H9 (cell line): Measurements from ENCODE around the gene ACOT7. TPM values are rescaled to one million over a fixed set of nuclear protein-coding genes. Genes with fewer than 3 reads are reported as not detected.
A peak's percentile ranks its signal among the peaks of the same experiment; 100 is the strongest.

ENCODE experiments used
- DNase-seq: peaks from one replicate; pipeline ENCODE4 v3.0.0-alpha.2; 2017
- H2AFZ ChIP-seq: one replicate; pipeline ENCODE4 v1.6.1; 2013; ENCODE audit warnings: mild to moderate bottlenecking, low read length, control low read depth, moderate library complexity
- H2AK5ac ChIP-seq: 2 replicates; pipeline ENCODE4 v1.6.1; 2013; ENCODE audit warnings: low read length, control low read depth, mixed read lengths; ENCODE audit not compliant: insufficient read length
- H2BK120ac ChIP-seq: one replicate; pipeline ENCODE4 v1.6.1; 2013; ENCODE audit warnings: low read depth, mild to moderate bottlenecking, low read length, control low read depth, inconsistent platforms; ENCODE audit not compliant: poor library complexity, severe bottlenecking
- H2BK12ac ChIP-seq: 2 replicates; pipeline ENCODE4 v1.6.1; 2013; ENCODE audit warnings: low read length, control low read depth, mixed read lengths, low read depth; ENCODE audit not compliant: insufficient read length
- H2BK15ac ChIP-seq: 2 replicates; pipeline ENCODE4 v1.6.1; 2013; ENCODE audit warnings: low read depth, low read length, control low read depth
- H2BK20ac ChIP-seq: one replicate; pipeline ENCODE4 v1.6.1; 2013; ENCODE audit warnings: low read depth, mild to moderate bottlenecking, low read length, control low read depth, inconsistent platforms; ENCODE audit not compliant: poor library complexity, severe bottlenecking
- H2BK5ac ChIP-seq: 2 replicates; pipeline ENCODE4 v1.6.1; 2013; ENCODE audit warnings: low read length, control low read depth, mixed read lengths; ENCODE audit not compliant: insufficient read length
- H3K14ac ChIP-seq: 2 replicates; pipeline ENCODE4 v1.6.1; 2013; ENCODE audit warnings: low read length, control low read depth; ENCODE audit not compliant: insufficient read depth
- H3K18ac ChIP-seq: 2 replicates; pipeline ENCODE4 v1.6.1; 2013; ENCODE audit warnings: low read depth, mild to moderate bottlenecking, mixed read lengths, low read length, control low read depth; ENCODE audit not compliant: insufficient read length
- H3K23ac ChIP-seq: 2 replicates; pipeline ENCODE4 v1.6.1; 2013; ENCODE audit warnings: low read length, control low read depth, mixed read lengths, low read depth; ENCODE audit not compliant: insufficient read length
- H3K23me2 ChIP-seq: 2 replicates; pipeline ENCODE4 v1.6.1; 2013; ENCODE audit warnings: low read depth, mild to moderate bottlenecking, mixed read lengths, low read length, control low read depth; ENCODE audit not compliant: insufficient read length, poor library complexity, severe bottlenecking
- H3K27ac ChIP-seq: 2 replicates; pipeline ENCODE4 v1.5.1; 2013; ENCODE audit warnings: low read length, control low read depth, mixed read lengths, low read depth; ENCODE audit not compliant: insufficient read length
- H3K27me3 ChIP-seq: 2 replicates; pipeline ENCODE4 v1.6.1; 2013; ENCODE audit warnings: low read length, control low read depth, inconsistent platforms; ENCODE audit not compliant: insufficient read depth
- H3K4ac ChIP-seq: 2 replicates; pipeline ENCODE4 v1.6.1; 2013; ENCODE audit warnings: low read depth, mild to moderate bottlenecking, control low read depth, inconsistent platforms, low read length, moderate library complexity
- H3K4me1 ChIP-seq: 2 replicates; pipeline ENCODE4 v1.6.1; 2013; ENCODE audit warnings: low read length, control low read depth, inconsistent platforms; ENCODE audit not compliant: insufficient read depth
- H3K4me2 ChIP-seq: 2 replicates; pipeline ENCODE4 v1.6.1; 2013; ENCODE audit warnings: low read length, control low read depth, mixed read lengths; ENCODE audit not compliant: insufficient read length, insufficient read depth
- H3K56ac ChIP-seq: 2 replicates; pipeline ENCODE4 v1.6.1; 2013; ENCODE audit warnings: low read depth, mild to moderate bottlenecking, mixed read lengths, low read length, control low read depth; ENCODE audit not compliant: insufficient read length
- H3K79me1 ChIP-seq: 2 replicates; pipeline ENCODE4 v1.6.1; 2013; ENCODE audit warnings: low read depth, mild to moderate bottlenecking, moderate library complexity, low read length, control low read depth, inconsistent platforms; ENCODE audit not compliant: insufficient read depth, poor library complexity, severe bottlenecking
- H3K79me2 ChIP-seq: 2 replicates; pipeline ENCODE4 v1.6.1; 2013; ENCODE audit warnings: low read length, control low read depth, inconsistent platforms; ENCODE audit not compliant: insufficient read depth
- H3K9ac ChIP-seq: 2 replicates; pipeline ENCODE4 v1.6.1; 2013; ENCODE audit warnings: low read length, control low read depth, mixed read lengths; ENCODE audit not compliant: insufficient read length; ENCODE audit errors: extremely low read depth
- H3K9me3 ChIP-seq: one replicate; pipeline ENCODE4 v1.6.1; 2013; ENCODE audit warnings: low read depth, low read length, inconsistent platforms; ENCODE audit not compliant: control insufficient read depth
- H3T11ph ChIP-seq: one replicate; pipeline ENCODE4 v1.6.1; 2013; ENCODE audit warnings: mild to moderate bottlenecking, low read length, control low read depth, inconsistent platforms
- H4K20me1 ChIP-seq: one replicate; pipeline ENCODE4 v1.6.1; 2013; ENCODE audit not compliant: control insufficient read depth, insufficient read length, insufficient read depth
- H4K5ac ChIP-seq: 2 replicates; pipeline ENCODE4 v1.6.1; 2013; ENCODE audit warnings: low read depth, mild to moderate bottlenecking, mixed read lengths, low read length, control low read depth; ENCODE audit not compliant: insufficient read length
- H4K8ac ChIP-seq: replicated peaks from 2 replicates; pipeline ENCODE4 v1.6.1; 2013; ENCODE audit warnings: low read length, control low read depth, mixed read lengths, low read depth; ENCODE audit not compliant: insufficient read length
- H4K91ac ChIP-seq: 2 replicates; pipeline ENCODE4 v1.6.1; 2013; ENCODE audit warnings: low read depth, mild to moderate bottlenecking, moderate library complexity, mixed read lengths, low read length, control low read depth; ENCODE audit not compliant: insufficient read length
- H3K27ac Mint-ChIP-seq, 3 experiments: 2 replicates in 2 of 3; 3 replicates in 1 of 3; pipeline ENCODE4 v1.8.0; 2020 to 2021; ENCODE audit warnings: mixed read lengths in 3 of 3, mild to moderate bottlenecking in 1 of 3, moderate library complexity in 1 of 3
- H3K27me3 Mint-ChIP-seq: 2 replicates; pipeline ENCODE4 v1.8.0; 2021; ENCODE audit warnings: low read depth, mild to moderate bottlenecking, moderate library complexity, mixed read lengths
- H3K36me3 Mint-ChIP-seq, 3 experiments: 2 replicates in 2 of 3; 3 replicates in 1 of 3; pipeline ENCODE4 v1.8.0; 2020 to 2021; ENCODE audit warnings: low read depth in 3 of 3, mixed read lengths in 3 of 3; ENCODE audit not compliant: insufficient read depth in 1 of 3
- H3K4me1 Mint-ChIP-seq, 2 experiments: 2 replicates each; pipeline ENCODE4 v1.8.0; 2020; ENCODE audit warnings: mixed read lengths in 2 of 2
- H3K4me3 Mint-ChIP-seq, 2 experiments: 2 replicates in 1 of 2; 3 replicates in 1 of 2; pipeline ENCODE4 v1.8.0; 2020 to 2021; ENCODE audit warnings: mild to moderate bottlenecking in 2 of 2, mixed read lengths in 2 of 2, moderate library complexity in 1 of 2
- H3K9me3 Mint-ChIP-seq, 2 experiments: 2 replicates in 1 of 2; 3 replicates in 1 of 2; pipeline ENCODE4 v1.8.0; 2020; ENCODE audit warnings: mild to moderate bottlenecking in 2 of 2, mixed read lengths in 2 of 2, moderate library complexity in 1 of 2
- CTCF ChIP-seq: fragments of 200-600 bp; sonication (generic); conservative IDR thresholded peaks from 3 replicates; pipeline ENCODE4 v1.8.0; 2021; ENCODE audit warnings: antibody characterized with exemption, mild to moderate bottlenecking
- WGBS: extraction: QIAGEN DNeasy Blood & Tissue Kit; methylation state at CpG from one replicate; pipeline ENCODE4 v1.1.7; 2013; ENCODE audit warnings: missing lambda C conversion rate, low lambda C conversion rate, mixed read lengths; ENCODE audit not compliant: insufficient read length; ENCODE audit errors: extremely low coverage; 5-methylcytosine and 5-hydroxymethylcytosine counted together
- total RNA-seq: library from RNA; stranded (reverse); gene quantifications from 2 replicates; pipeline ENCODE4 v1.2.1, GENCODE V29; 2021

ACOT7 gene
- total RNA-seq, 1 experiment from 2014 or later, result 87.4 TPM

GRCh38 chr1:6267686-6268322 lies 125.8 kb downstream of the ACOT7 start:
- Mint-ChIP-seq H3K4me1 (peaks cover 4 to 11% of the 10 kb centered on the region in 2 experiments), H3K36me3 (peaks cover 0 to 4% (median 0%) of the 10 kb centered on the region in 3 experiments; a peak in 1 of 7 replicates), H3K27ac (peak overlapping the region in 1 of 3 experiments; percentile 54; a peak in 1 of 7 replicates), H3K4me3 (no peak overlapping the region; a peak in 1 of 5 replicates), H3K9me3 (no peaks in the 10 kb centered on the region), H3K27me3 (peaks cover 1% of the 10 kb centered on the region; the same call in 1 of the 2 replicates)
- no peak overlapping the region for H4K8ac ChIP-seq
- H2BK12ac ChIP-seq, result no peak overlapping the region
- no peak overlapping the region for H2BK15ac ChIP-seq
- H2BK5ac ChIP-seq, result no peak overlapping the region
- no peaks in the 10 kb centered on the region for H3K23me2 ChIP-seq
- no peak overlapping the region for H3K4ac ChIP-seq
- H3K56ac ChIP-seq, result no peak overlapping the region
- H2AK5ac ChIP-seq, result no peak overlapping the region
- no peaks in the 10 kb centered on the region for H3K27me3 ChIP-seq
- no peak overlapping the region for H2BK120ac ChIP-seq
- TF ChIP-seq CTCF, result no peak
- H3K4me2 ChIP-seq, result no peak overlapping the region
- no peaks in the 10 kb centered on the region for H3K79me2 ChIP-seq
- H2AFZ ChIP-seq, result no peak overlapping the region
- no peak overlapping the region for H4K91ac ChIP-seq
- H4K20me1 ChIP-seq, result no peaks in the 10 kb centered on the region
- no CpG with 5 or more reads among the region's 12 CpGs for WGBS
- no peak overlapping the region for H3K27ac ChIP-seq
- H2BK20ac ChIP-seq, result no peak overlapping the region
- no peaks in the 10 kb centered on the region for H3K4me1 ChIP-seq
- H3K9ac ChIP-seq, result no peak overlapping the region
- H3K14ac ChIP-seq, result no peak overlapping the region
- no peak overlapping the region for H4K5ac ChIP-seq
- DNase-seq, result no peak
- no peak overlapping the region for H3K23ac ChIP-seq
- no peaks in the 10 kb centered on the region for H3K9me3 ChIP-seq
- H3K79me1 ChIP-seq, result no peaks in the 10 kb centered on the region
- no peak overlapping the region for H3T11ph ChIP-seq
- H3K18ac ChIP-seq, result no peak overlapping the region
